K562 (cell line): ENCODE data around the gene OR6B2. TPM values are rescaled to one million over a fixed set of nuclear protein-coding genes. Genes with fewer than 3 reads are reported as not detected.

Experiments
- ATAC-seq: fragments of 200-7000 bp; cut with Tn5 transposase; 3 replicates; pipeline ENCODE4 v1.9.1; 2020; ENCODE audit warnings: moderate library complexity
- BruUV-seq: library from RNA; stranded (reverse); fragments of 400-500 nt; replicated peaks from 2 replicates; lab custom pipeline; 2021; lab: Mats Ljungman, UMichigan
- CTCF ChIA-PET: fragments of 300-600 bp; formaldehyde crosslinking; extraction: SDS; loops from one replicate; lab custom pipeline; 2021; ENCODE audit warnings: low intra/inter-chr PET ratio; lab: Yijun Ruan, JAX
- POLR2A ChIA-PET: fragments of 300-600, 350-650 bp; sonication (Branson Sonifier 250); formaldehyde crosslinking; extraction: SDS; loops from one replicate; lab custom pipeline; 2021; ENCODE audit warnings: antibody characterized with exemption, inconsistent platforms; lab: Yijun Ruan, JAX
- DNase-seq, 4 experiments: peaks; one replicate each; pipeline versions ENCODE4 v3.0.0 to v3.0.0-alpha.2; 2011 to 2018; ENCODE audit warnings: low spot score in 3 of 4, mixed read lengths in 3 of 4; ENCODE audit errors: extremely low read depth in 1 of 4
- FAIRE-seq: peaks from 2 replicates; lab custom pipeline; 2011; peaks lifted over from hg19 to GRCh38; lab: Jason Lieb, UNC
- H2AFZ ChIP-seq: 2 replicates; pipeline ENCODE4 v1.6.0; 2011; ENCODE audit warnings: low read depth, low read length, control low read depth, inconsistent platforms
- H3K27ac ChIP-seq: fragments of 200-600 bp; 3 replicates; pipeline ENCODE4 v1.8.0; 2011; ENCODE audit warnings: low read depth, mild to moderate bottlenecking, control low read depth, inconsistent platforms, low read length, moderate library complexity, mixed read lengths; ENCODE audit errors: extremely low read depth
- H3K27me3 ChIP-seq, 2 experiments: fragments of 300-600 bp in 1 of 2; 2 replicates in 1 of 2; 3 replicates in 1 of 2; pipeline versions ENCODE4 v1.6.0 to v1.8.0; 2011; ENCODE audit warnings: inconsistent platforms in 2 of 2, low read length in 2 of 2, mild to moderate bottlenecking in 1 of 2, mixed read lengths in 1 of 2, moderate library complexity in 1 of 2; ENCODE audit not compliant: control insufficient read depth in 2 of 2, insufficient read depth in 2 of 2
- H3K36me3 ChIP-seq: fragments of 300-600 bp; 3 replicates; pipeline ENCODE4 v1.8.0; 2011; ENCODE audit warnings: mild to moderate bottlenecking, low read length, inconsistent platforms; ENCODE audit not compliant: control insufficient read depth, insufficient read depth
- H3K4me1 ChIP-seq, 2 experiments: fragments of 200-600 bp in 1 of 2; replicated peaks in 1 of 2; 2 replicates in 1 of 2; 3 replicates in 1 of 2; pipeline versions ENCODE4 v1.5.1 to v1.8.0; 2011; ENCODE audit warnings: inconsistent platforms in 2 of 2, low read length in 2 of 2, mild to moderate bottlenecking in 1 of 2, mixed read lengths in 1 of 2, moderate library complexity in 1 of 2; ENCODE audit not compliant: control insufficient read depth in 2 of 2, insufficient read depth in 2 of 2
- H3K4me2 ChIP-seq: 2 replicates; pipeline ENCODE4 v1.6.1; 2011; ENCODE audit warnings: low read length, control low read depth, inconsistent platforms, mixed read lengths; ENCODE audit not compliant: insufficient read depth
- H3K4me3 ChIP-seq: fragments of 200-600 bp; sonication (generic), shearing (Covaris generic); 2 replicates; pipeline ENCODE4 v1.5.1; 2016; ENCODE audit warnings: control low read depth, inconsistent platforms
- H3K79me2 ChIP-seq: fragments of 200-600 bp; 3 replicates; pipeline ENCODE4 v1.8.0; 2011; ENCODE audit warnings: low read length, inconsistent platforms; ENCODE audit not compliant: control insufficient read depth, insufficient read depth
- H3K9ac ChIP-seq, 2 experiments: 2 replicates each; pipeline versions ENCODE4 v1.6.0 to v1.6.1; 2011; ENCODE audit warnings: low read depth in 2 of 2, low read length in 2 of 2, control low read depth in 1 of 2, inconsistent platforms in 1 of 2, mild to moderate bottlenecking in 1 of 2, mixed read lengths in 1 of 2; ENCODE audit not compliant: insufficient read depth in 1 of 2
- H3K9me1 ChIP-seq: one replicate; pipeline ENCODE4 v1.6.0; 2011; ENCODE audit warnings: inconsistent platforms, mild to moderate bottlenecking, low read length, moderate library complexity; ENCODE audit not compliant: control insufficient read depth, insufficient read depth
- H3K9me3 ChIP-seq: replicated peaks from 2 replicates; pipeline ENCODE4 v1.5.1; 2011; ENCODE audit warnings: low read depth, low read length, inconsistent platforms; ENCODE audit not compliant: control insufficient read depth, insufficient read depth
- H4K20me1 ChIP-seq: replicated peaks from 2 replicates; pipeline ENCODE4 v1.6.1; 2011; ENCODE audit warnings: low read length, inconsistent platforms, mixed read lengths; ENCODE audit not compliant: control insufficient read depth, insufficient read depth
- CBFA2T3 ChIP-seq: fragments of 450-650 bp; IDR thresholded peaks from 2 replicates; pipeline ENCODE4 v1.6.1; 2017
- HMG20B ChIP-seq: fragments of 250-450 bp; sonication (Bioruptor Pico); IDR thresholded peaks from 2 replicates; pipeline ENCODE4 v1.5.0; 2021; ENCODE audit warnings: mild to moderate bottlenecking
- WGBS: fragments of 100-300 bp; shearing (Covaris generic); methylation state at CpG from one replicate; pipeline ENCODE4 v1.1.6; 2016; ENCODE audit warnings: low coverage, mixed read lengths; ENCODE audit not compliant: insufficient coverage; ENCODE audit errors: missing lambda C conversion rate; 5-methylcytosine and 5-hydroxymethylcytosine counted together
- in situ Hi-C: fragments of 300-500 bp; cut with MboI; formaldehyde crosslinking; loops from 4 replicates; pipeline ENCODE4 v1.15.0; 2018; ENCODE audit warnings: inconsistent platforms, mixed read lengths
- intact Hi-C: fragments of 100-400 bp; cut with micrococcal nuclease; formaldehyde crosslinking; loops from 2 replicates; pipeline ENCODE4 v1.14.2; 2022
- polyA plus RNA-seq, 8 experiments: library from polyadenylated mRNA; depleted of rRNA in 4 of 8; stranded (reverse) in 5 of 8; unstranded in 3 of 8; fragments of >200 nt; fragmentation: Nextera tagmentation in 2 of 8; fragmentation: Illumina TruSeq in 1 of 8; extraction: Ambion mirVana in 2 of 8; extraction: Trizol in 1 of 8; gene quantifications; 2 replicates each; pipeline versions ENCODE4 v1.2.1 to v1.2.3, GENCODE V29; 2011 to 2014; ENCODE audit warnings: inconsistent platforms in 1 of 8, missing spikeins in 1 of 8
- total RNA-seq, 7 experiments: library from RNA; depleted of rRNA in 6 of 7; stranded (reverse); fragments of >200 nt in 6 of 7; fragmentation: Illumina TruSeq in 2 of 7; extraction: Trizol in 2 of 7; gene quantifications; 2 replicates each; pipeline versions ENCODE4 v1.2.1 to v1.2.3, GENCODE V29; 2011 to 2021; ENCODE audit warnings: low replicate concordance in 1 of 7
- TF ChIP-seq, protein P1 (sequence below), 2 experiments: fragments of 450-650 bp in 1 of 2; IDR thresholded peaks; 2 replicates each; pipeline ENCODE4 v1.6.1; 2011 to 2017; ENCODE audit warnings: low read depth in 2 of 2, antibody characterized with exemption in 1 of 2, borderline replicate concordance in 1 of 2, low read length in 1 of 2, mild to moderate bottlenecking in 1 of 2, mixed read lengths in 1 of 2; ENCODE audit not compliant: control insufficient read depth in 1 of 2
- TF ChIP-seq, protein P2 (sequence below): sonication (generic); formaldehyde crosslinking; IDR thresholded peaks from 2 replicates; pipeline ENCODE4 v1.8.1; 2023; ENCODE audit warnings: mild to moderate bottlenecking, missing genetic modification reagents
- TF ChIP-seq, protein P3 (sequence below): sonication (generic); formaldehyde crosslinking; IDR thresholded peaks from 2 replicates; pipeline ENCODE4 v1.8.1; 2023; ENCODE audit warnings: mild to moderate bottlenecking, missing genetic modification reagents
- TF ChIP-seq, protein P4 (sequence below): fragments of 450-650 bp; IDR thresholded peaks from 2 replicates; pipeline ENCODE4 v1.7.1; 2018; ENCODE audit warnings: mild to moderate bottlenecking, low read depth; ENCODE audit not compliant: partially characterized antibody

Gene OR6B2
- total and polyA plus RNA-seq, 9 of the 15 experiments (the other 6 are each of a cell fraction or from before 2014, with no cell fraction given), result not detected

DNA sequence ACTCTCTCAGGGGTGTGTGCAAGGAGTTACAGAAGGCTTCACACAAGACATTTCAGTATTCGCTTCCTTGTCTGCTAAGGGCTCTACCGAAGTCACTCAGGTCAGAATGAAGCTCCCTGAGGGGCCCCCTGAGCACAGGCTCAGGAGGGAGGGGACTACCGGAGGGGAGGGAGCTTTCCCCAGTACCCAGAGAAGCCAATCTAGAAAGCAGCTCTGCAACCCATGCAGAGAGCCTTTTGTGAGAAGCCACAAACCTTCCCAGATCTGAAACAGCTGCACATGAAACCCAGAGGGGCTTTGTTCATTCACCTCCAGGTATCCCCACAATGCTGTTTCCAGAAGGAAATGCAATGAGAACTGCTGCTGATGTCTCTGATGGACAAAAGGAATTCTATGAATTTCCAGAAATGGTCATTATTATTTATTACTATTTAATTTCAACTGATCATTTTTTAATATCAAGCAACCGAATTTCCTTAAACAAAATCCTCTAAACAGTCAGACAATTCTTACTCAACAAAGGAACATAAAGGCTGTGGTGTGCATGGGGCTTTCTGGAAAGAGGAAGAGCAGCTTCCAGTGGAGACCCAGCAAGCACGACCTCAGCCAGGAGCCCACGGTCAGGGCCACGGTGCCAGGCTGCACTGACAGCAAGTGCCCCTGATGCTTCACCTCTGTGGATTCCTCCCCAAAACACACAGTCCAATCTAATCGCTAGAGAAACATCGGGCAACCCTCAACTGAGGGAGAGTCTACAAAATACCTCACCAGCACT, 47.0 kb downstream of the OR6B2 start:
- Histone ChIP-seq H3K4me1 (no peaks in the 10 kb centered on the region), H3K79me2 (peaks cover 16% of the 10 kb centered on the region), H3K4me3 (no peak overlapping the region), H3K9me3 (no peaks in the 10 kb centered on the region), H3K4me2 (no peak overlapping the region), H2AFZ (no peak overlapping the region), H4K20me1 (no peaks in the 10 kb centered on the region), H3K27ac (no peak overlapping the region), H3K36me3 (peaks cover 79% of the 10 kb centered on the region; the same call in 2 of the 3 replicates), H3K9ac (no peak overlapping the region), H3K9me1 (no peaks in the 10 kb centered on the region), H3K27me3 (no peaks in the 10 kb centered on the region)
- BruUV-seq, result no TSS peak
- intact Hi-C loops (no loop called here), in situ Hi-C loops (no loop called here)
- ChIA-PET POLR2A (no interaction called here), CTCF (no interaction called here)
- ATAC-seq (no peak), DNase-seq (no peak), FAIRE-seq (no peak)
- 92% methylated on average over 8 of the region's 9 CpGs for WGBS
- TF ChIP-seq, protein P1, sequence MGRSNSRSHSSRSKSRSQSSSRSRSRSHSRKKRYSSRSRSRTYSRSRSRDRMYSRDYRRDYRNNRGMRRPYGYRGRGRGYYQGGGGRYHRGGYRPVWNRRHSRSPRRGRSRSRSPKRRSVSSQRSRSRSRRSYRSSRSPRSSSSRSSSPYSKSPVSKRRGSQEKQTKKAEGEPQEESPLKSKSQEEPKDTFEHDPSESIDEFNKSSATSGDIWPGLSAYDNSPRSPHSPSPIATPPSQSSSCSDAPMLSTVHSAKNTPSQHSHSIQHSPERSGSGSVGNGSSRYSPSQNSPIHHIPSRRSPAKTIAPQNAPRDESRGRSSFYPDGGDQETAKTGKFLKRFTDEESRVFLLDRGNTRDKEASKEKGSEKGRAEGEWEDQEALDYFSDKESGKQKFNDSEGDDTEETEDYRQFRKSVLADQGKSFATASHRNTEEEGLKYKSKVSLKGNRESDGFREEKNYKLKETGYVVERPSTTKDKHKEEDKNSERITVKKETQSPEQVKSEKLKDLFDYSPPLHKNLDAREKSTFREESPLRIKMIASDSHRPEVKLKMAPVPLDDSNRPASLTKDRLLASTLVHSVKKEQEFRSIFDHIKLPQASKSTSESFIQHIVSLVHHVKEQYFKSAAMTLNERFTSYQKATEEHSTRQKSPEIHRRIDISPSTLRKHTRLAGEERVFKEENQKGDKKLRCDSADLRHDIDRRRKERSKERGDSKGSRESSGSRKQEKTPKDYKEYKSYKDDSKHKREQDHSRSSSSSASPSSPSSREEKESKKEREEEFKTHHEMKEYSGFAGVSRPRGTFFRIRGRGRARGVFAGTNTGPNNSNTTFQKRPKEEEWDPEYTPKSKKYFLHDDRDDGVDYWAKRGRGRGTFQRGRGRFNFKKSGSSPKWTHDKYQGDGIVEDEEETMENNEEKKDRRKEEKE (IDR thresholded peaks at IDR 0.05; ENCODE audit: borderline replicate concordance in 1 of 2, control insufficient read depth in 1 of 2, low read depth in 2 of 2, low read length in 1 of 2), result no peak
- TF ChIP-seq HMG20B (CRISPR knock-in tag), result no peak
- TF ChIP-seq, protein P2, sequence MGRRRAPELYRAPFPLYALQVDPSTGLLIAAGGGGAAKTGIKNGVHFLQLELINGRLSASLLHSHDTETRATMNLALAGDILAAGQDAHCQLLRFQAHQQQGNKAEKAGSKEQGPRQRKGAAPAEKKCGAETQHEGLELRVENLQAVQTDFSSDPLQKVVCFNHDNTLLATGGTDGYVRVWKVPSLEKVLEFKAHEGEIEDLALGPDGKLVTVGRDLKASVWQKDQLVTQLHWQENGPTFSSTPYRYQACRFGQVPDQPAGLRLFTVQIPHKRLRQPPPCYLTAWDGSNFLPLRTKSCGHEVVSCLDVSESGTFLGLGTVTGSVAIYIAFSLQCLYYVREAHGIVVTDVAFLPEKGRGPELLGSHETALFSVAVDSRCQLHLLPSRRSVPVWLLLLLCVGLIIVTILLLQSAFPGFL (CRISPR knock-in tag), result no peak
- no peak for TF ChIP-seq CBFA2T3
- TF ChIP-seq, protein P3, sequence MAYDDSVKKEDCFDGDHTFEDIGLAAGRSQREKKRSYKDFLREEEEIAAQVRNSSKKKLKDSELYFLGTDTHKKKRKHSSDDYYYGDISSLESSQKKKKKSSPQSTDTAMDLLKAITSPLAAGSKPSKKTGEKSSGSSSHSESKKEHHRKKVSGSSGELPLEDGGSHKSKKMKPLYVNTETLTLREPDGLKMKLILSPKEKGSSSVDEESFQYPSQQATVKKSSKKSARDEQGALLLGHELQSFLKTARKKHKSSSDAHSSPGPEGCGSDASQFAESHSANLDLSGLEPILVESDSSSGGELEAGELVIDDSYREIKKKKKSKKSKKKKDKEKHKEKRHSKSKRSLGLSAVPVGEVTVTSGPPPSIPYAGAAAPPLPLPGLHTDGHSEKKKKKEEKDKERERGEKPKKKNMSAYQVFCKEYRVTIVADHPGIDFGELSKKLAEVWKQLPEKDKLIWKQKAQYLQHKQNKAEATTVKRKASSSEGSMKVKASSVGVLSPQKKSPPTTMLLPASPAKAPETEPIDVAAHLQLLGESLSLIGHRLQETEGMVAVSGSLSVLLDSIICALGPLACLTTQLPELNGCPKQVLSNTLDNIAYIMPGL (CRISPR knock-in tag), result no peak
- TF ChIP-seq, protein P4, sequence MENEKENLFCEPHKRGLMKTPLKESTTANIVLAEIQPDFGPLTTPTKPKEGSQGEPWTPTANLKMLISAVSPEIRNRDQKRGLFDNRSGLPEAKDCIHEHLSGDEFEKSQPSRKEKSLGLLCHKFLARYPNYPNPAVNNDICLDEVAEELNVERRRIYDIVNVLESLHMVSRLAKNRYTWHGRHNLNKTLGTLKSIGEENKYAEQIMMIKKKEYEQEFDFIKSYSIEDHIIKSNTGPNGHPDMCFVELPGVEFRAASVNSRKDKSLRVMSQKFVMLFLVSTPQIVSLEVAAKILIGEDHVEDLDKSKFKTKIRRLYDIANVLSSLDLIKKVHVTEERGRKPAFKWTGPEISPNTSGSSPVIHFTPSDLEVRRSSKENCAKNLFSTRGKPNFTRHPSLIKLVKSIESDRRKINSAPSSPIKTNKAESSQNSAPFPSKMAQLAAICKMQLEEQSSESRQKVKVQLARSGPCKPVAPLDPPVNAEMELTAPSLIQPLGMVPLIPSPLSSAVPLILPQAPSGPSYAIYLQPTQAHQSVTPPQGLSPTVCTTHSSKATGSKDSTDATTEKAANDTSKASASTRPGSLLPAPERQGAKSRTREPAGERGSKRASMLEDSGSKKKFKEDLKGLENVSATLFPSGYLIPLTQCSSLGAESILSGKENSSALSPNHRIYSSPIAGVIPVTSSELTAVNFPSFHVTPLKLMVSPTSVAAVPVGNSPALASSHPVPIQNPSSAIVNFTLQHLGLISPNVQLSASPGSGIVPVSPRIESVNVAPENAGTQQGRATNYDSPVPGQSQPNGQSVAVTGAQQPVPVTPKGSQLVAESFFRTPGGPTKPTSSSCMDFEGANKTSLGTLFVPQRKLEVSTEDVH, result no peak
